H1 (cell line): ENCODE data around the gene NOS1AP.

ENCODE experiments used
- EP300 ChIP-seq, 2 experiments: IDR thresholded peaks; 1 replicate in 1 of 2; 2 replicates in 1 of 2; pipeline ENCODE4 v1.6.1; 2011 to 2012; ENCODE audit warnings: low read depth in 2 of 2, low read length in 2 of 2, mild to moderate bottlenecking in 2 of 2, borderline replicate concordance in 1 of 2, inconsistent platforms in 1 of 2, moderate library complexity in 1 of 2
- TBP ChIP-seq: IDR thresholded peaks from 2 replicates; pipeline ENCODE4 v1.6.1; 2011; ENCODE audit warnings: low read depth, low read length, improper control_type of control experiment
- ZNF274 ChIP-seq: IDR thresholded peaks from 2 replicates; pipeline ENCODE4 v1.7.0; 2012; ENCODE audit warnings: low read length, borderline replicate concordance; ENCODE audit errors: extremely low read depth
- TF ChIP-seq, protein P1 (sequence below), 3 experiments: IDR thresholded peaks; 1 replicate in 2 of 3; 2 replicates in 1 of 3; pipeline versions ENCODE4 v1.5.1 to v1.6.1; 2011; ENCODE audit warnings: low read length in 3 of 3, mild to moderate bottlenecking in 3 of 3, inconsistent platforms in 2 of 3, low read depth in 1 of 3, moderate library complexity in 1 of 3; ENCODE audit not compliant: insufficient read depth in 1 of 3; ENCODE audit errors: control extremely low read depth in 1 of 3

GRCh38 chr1:162265983-162266382, 196.5 kb downstream of the NOS1AP start:
- TF ChIP-seq, protein P1, sequence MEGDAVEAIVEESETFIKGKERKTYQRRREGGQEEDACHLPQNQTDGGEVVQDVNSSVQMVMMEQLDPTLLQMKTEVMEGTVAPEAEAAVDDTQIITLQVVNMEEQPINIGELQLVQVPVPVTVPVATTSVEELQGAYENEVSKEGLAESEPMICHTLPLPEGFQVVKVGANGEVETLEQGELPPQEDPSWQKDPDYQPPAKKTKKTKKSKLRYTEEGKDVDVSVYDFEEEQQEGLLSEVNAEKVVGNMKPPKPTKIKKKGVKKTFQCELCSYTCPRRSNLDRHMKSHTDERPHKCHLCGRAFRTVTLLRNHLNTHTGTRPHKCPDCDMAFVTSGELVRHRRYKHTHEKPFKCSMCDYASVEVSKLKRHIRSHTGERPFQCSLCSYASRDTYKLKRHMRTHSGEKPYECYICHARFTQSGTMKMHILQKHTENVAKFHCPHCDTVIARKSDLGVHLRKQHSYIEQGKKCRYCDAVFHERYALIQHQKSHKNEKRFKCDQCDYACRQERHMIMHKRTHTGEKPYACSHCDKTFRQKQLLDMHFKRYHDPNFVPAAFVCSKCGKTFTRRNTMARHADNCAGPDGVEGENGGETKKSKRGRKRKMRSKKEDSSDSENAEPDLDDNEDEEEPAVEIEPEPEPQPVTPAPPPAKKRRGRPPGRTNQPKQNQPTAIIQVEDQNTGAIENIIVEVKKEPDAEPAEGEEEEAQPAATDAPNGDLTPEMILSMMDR (IDR thresholded peaks at IDR 0.05; ENCODE audit: control extremely low read depth in 1 of 3, insufficient read depth in 1 of 3, low read depth in 1 of 3, low read length in 3 of 3), result no peak
- TF ChIP-seq TBP (no peak), EP300 (IDR thresholded peaks at IDR 0.05; ENCODE audit: borderline replicate concordance in 1 of 2, low read depth in 2 of 2, low read length in 2 of 2) (no peak), ZNF274 (no peak)
